Muscle of leg (tissue), 11 donors: ENCODE measurements around the gene FBXO34. TPM values are rescaled to one million over a fixed set of nuclear protein-coding genes. Genes with fewer than 3 reads are reported as not detected.

Experiments
- DNase-seq: peaks from one replicate; pipeline ENCODE4 v3.0.0; 2013
- H3K27ac ChIP-seq: one replicate; pipeline ENCODE4 v1.5.1; 2013; ENCODE audit warnings: mild to moderate bottlenecking, low read length, control low read depth
- H3K27me3 ChIP-seq: one replicate; pipeline ENCODE4 v1.6.1; 2013; ENCODE audit warnings: low read length; ENCODE audit not compliant: control insufficient read depth, insufficient read depth
- H3K36me3 ChIP-seq: one replicate; pipeline ENCODE4 v1.6.1; 2013; ENCODE audit warnings: low read length; ENCODE audit not compliant: control insufficient read depth, insufficient read depth
- H3K4me1 ChIP-seq: one replicate; pipeline ENCODE4 v1.6.1; 2013; ENCODE audit warnings: low read length; ENCODE audit not compliant: control insufficient read depth, insufficient read depth
- H3K4me3 ChIP-seq: one replicate; pipeline ENCODE4 v1.5.1; 2013; ENCODE audit warnings: low read length, control low read depth
- H3K9me3 ChIP-seq: replicated peaks from 2 replicates; pipeline ENCODE4 v1.6.1; 2013; ENCODE audit warnings: low read depth, low read length; ENCODE audit not compliant: control insufficient read depth
- WGBS: methylation state at CpG from one replicate; pipeline ENCODE4 v1.1.5; 2013; ENCODE audit warnings: missing lambda C conversion rate; ENCODE audit not compliant: insufficient coverage; 5-methylcytosine and 5-hydroxymethylcytosine counted together
- polyA plus RNA-seq, 8 donors: library from polyadenylated mRNA; unstranded; fragments of 120-200 nt; gene quantifications; one replicate each; pipeline versions ENCODE4 v1.2.1 to v1.2.3, GENCODE V29; 2013; ENCODE audit warnings: inconsistent platforms in 1 of 8, low replicate concordance in 1 of 8; ENCODE audit not compliant: insufficient read length in 8 of 8, insufficient read depth in 1 of 8
- total RNA-seq: library from RNA; stranded (reverse); fragments of 120-200 nt; gene quantifications from one replicate; pipeline ENCODE4 v1.2.4, GENCODE V29; 2013

FBXO34 gene
- total and polyA plus RNA-seq, 9 donors, result 14.9 to 21.6 (median 16.8) TPM

- Histone ChIP-seq H3K9me3 (no peaks in the 10 kb centered on the region), H3K4me1 (no peaks in the 10 kb centered on the region), H3K27ac (no peak overlapping the region), H3K4me3 (no peak overlapping the region), H3K27me3 (no peaks in the 10 kb centered on the region), H3K36me3 (peaks cover 25% of the 10 kb centered on the region)
- no peak for DNase-seq
Observed at GRCh38 chr14:55388160-55388559, 116.9 kb downstream of the FBXO34 start.

- no CpG with 5 or more reads among the region's 4 CpGs for WGBS
- Histone ChIP-seq H3K36me3 (peaks cover 19% of the 10 kb centered on the region), H3K9me3 (no peaks in the 10 kb centered on the region), H3K4me3 (no peak overlapping the region), H3K4me1 (no peaks in the 10 kb centered on the region), H3K27ac (no peak overlapping the region), H3K27me3 (no peaks in the 10 kb centered on the region)
- DNase-seq, result no peak
Observed at GRCh38 chr14:55389330-55389729, 118.1 kb downstream of the FBXO34 start.

GRCh38 chr14:55398679-55399078 lies 127.5 kb downstream of the FBXO34 start:
- 96% methylated on average over 3 of the region's 5 CpGs for WGBS
- H3K27me3 ChIP-seq, result no peaks in the 10 kb centered on the region
- peak; percentile 64 for DNase-seq

GRCh38 chr14:55399183-55399582 lies 128.0 kb downstream of the FBXO34 start:
- WGBS, result no CpG with 5 or more reads among the region's 1 CpG

More at GRCh38 chr14:55398679-55399078, 127.5 kb downstream of the FBXO34 start:
- H3K4me1 ChIP-seq, result no peaks in the 10 kb centered on the region
- no peak overlapping the region for H3K4me3 ChIP-seq
- H3K27ac ChIP-seq, result peak overlapping the region; percentile 18
- no peaks in the 10 kb centered on the region for H3K9me3 ChIP-seq
- peaks cover 9% of the 10 kb centered on the region for H3K36me3 ChIP-seq

GRCh38 chr14:55399852-55400251 lies 128.6 kb downstream of the FBXO34 start:
- H3K4me3 ChIP-seq, result no peak overlapping the region
- H3K9me3 ChIP-seq, result no peaks in the 10 kb centered on the region
- DNase-seq, result no peak
- peak overlapping the region; percentile 8 for H3K27ac ChIP-seq
- H3K36me3 ChIP-seq, result peaks cover 5% of the 10 kb centered on the region
- no CpG with 5 or more reads among the region's 2 CpGs for WGBS
- no peaks in the 10 kb centered on the region for H3K27me3 ChIP-seq
- no peaks in the 10 kb centered on the region for H3K4me1 ChIP-seq

More at GRCh38 chr14:55399183-55399582, 128.0 kb downstream of the FBXO34 start:
- Histone ChIP-seq H3K9me3 (no peaks in the 10 kb centered on the region), H3K4me3 (no peak overlapping the region), H3K27me3 (no peaks in the 10 kb centered on the region), H3K27ac (no peak overlapping the region), H3K36me3 (peaks cover 9% of the 10 kb centered on the region), H3K4me1 (no peaks in the 10 kb centered on the region)
- DNase-seq, result no peak

GRCh38 chr14:55401751-55402150 lies 130.5 kb downstream of the FBXO34 start:
- Histone ChIP-seq H3K4me3 (no peak overlapping the region), H3K4me1 (no peaks in the 10 kb centered on the region), H3K9me3 (no peaks in the 10 kb centered on the region), H3K36me3 (no peaks in the 10 kb centered on the region), H3K27ac (no peak overlapping the region), H3K27me3 (no peaks in the 10 kb centered on the region)
- DNase-seq, result no peak
- WGBS, result 79% methylated on average over 2 of the region's 6 CpGs

Other genes with a start within 250 kb of the FBXO34 start
- gene WDHD1, start 244.3 kb upstream of the FBXO34 start, total RNA-seq, result 8.1 TPM
- gene WDHD1, start 244.3 kb upstream of the FBXO34 start, polyA plus RNA-seq, result 10 to 100 TPM in 2 of 8 donors, 1 to 10 TPM in 6; 7.2 to 10.7 (median 8.2) TPM
- 8.5 TPM for gene SOCS4, start 244.2 kb upstream of the FBXO34 start, total RNA-seq
- 10 to 100 TPM in 4 of 8 donors, 1 to 10 TPM in 4; 6.4 to 11.5 (median 9.8) TPM for gene SOCS4, start 244.2 kb upstream of the FBXO34 start, polyA plus RNA-seq
- 22.3 TPM for gene MAPK1IP1L, start 219.8 kb upstream of the FBXO34 start, total RNA-seq
- gene MAPK1IP1L, start 219.8 kb upstream of the FBXO34 start, polyA plus RNA-seq, result 10 to 100 TPM; 52.0 to 65.0 (median 58.0) TPM
- gene LGALS3, start 142.2 kb upstream of the FBXO34 start, total RNA-seq, result 32.0 TPM
- 10 to 100 TPM; 30.5 to 84.7 (median 39.5) TPM for gene LGALS3, start 142.2 kb upstream of the FBXO34 start, polyA plus RNA-seq
- 12.4 TPM for gene DLGAP5, start 79.8 kb upstream of the FBXO34 start, total RNA-seq
- 10 to 100 TPM; 10.4 to 21.0 (median 13.9) TPM for gene DLGAP5, start 79.8 kb upstream of the FBXO34 start, polyA plus RNA-seq
- 11.1 TPM for gene ATG14, start 140.4 kb downstream of the FBXO34 start, total RNA-seq
- gene ATG14, start 140.4 kb downstream of the FBXO34 start, polyA plus RNA-seq, result 10 to 100 TPM; 12.0 to 20.5 (median 12.8) TPM
- not detected for gene TBPL2, start 169.2 kb downstream of the FBXO34 start, total RNA-seq
- gene TBPL2, start 169.2 kb downstream of the FBXO34 start, polyA plus RNA-seq, result under 1 TPM in 6 of 8 donors, not detected in 2; 0.07 to 0.24 (median 0.13) TPM